ENCODE results near the gene TMUB1. TPM values are rescaled to one million over a fixed set of nuclear protein-coding genes. Genes with fewer than 3 reads are reported as not detected.

The TMUB1 gene
- total RNA-seq, 1 experiment from 2014 or later, result 45.4 TPM

DNA sequence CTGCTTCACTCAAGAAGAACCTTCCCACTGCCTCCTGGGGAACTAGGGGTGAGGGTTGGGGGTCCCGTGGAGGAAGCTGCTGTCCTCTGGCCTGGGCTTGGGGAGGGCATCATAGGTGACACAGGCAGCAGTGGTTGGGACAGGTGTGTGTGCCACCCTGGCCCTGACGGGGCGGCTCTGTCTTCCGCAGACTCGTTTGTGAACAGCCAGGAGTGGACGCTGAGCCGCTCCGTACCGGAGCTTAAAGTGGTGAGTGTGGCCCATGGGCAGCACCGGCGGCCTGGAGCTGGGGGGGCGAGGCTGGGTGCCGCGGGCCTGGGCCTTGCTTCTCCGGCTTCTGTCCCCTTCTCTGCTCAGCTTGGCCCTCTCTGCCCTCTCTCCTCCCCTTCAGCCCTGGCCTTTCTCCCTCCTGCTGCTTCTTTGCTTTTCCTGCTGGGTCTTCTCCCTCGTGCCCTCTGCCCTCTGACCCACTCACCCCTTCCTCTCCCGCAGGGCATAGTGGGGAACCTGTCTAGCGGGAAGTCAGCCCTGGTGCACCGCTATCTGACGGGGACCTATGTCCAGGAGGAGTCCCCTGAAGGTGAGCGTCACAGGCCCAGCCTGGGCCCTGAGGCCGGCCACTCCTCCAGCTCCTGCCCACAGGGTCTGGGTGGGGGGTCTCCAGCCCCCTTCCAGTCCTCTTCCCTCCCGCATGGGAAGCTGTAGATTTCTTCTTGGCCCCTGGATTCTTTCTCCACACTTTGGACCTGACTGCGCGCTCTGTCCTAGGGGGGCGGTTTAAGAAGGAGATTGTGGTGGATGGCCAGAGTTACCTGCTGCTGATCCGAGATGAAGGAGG is 33.5 kb upstream of the TMUB1 start:
- H3K79me1 ChIP-seq (ENCODE audit: insufficient read depth, low read depth, low read length, poor library complexity, severe bottlenecking), result peaks cover 3% of the 10 kb centered on the region
- no peak overlapping the region for H3K4ac ChIP-seq (ENCODE audit: low read depth, low read length)
- no peak overlapping the region for H2BK12ac ChIP-seq (ENCODE audit: insufficient read length, low read depth, low read length)
- H4K91ac ChIP-seq (ENCODE audit: insufficient read length, low read depth, low read length), result no peak overlapping the region
- H3T11ph ChIP-seq (ENCODE audit: low read length), result no peak overlapping the region
- no peak overlapping the region for H3K14ac ChIP-seq (ENCODE audit: insufficient read depth, low read length)
- H4K20me1 ChIP-seq (ENCODE audit: control insufficient read depth, insufficient read depth, insufficient read length), result peaks cover 4% of the 10 kb centered on the region
- no peaks in the 10 kb centered on the region for H3K27me3 ChIP-seq (ENCODE audit: insufficient read depth, low read length)
- no peak overlapping the region for H3K23ac ChIP-seq (ENCODE audit: insufficient read length, low read depth, low read length)
- H3K9me3 Mint-ChIP-seq, result no peaks in the 10 kb centered on the region
- H3K27ac Mint-ChIP-seq, result 0 out of 7 replicates have a peak overlapping the region, but pooled peaks of 1 of the 3 experiments have one; percentile 11
- peaks cover 19 to 21% of the 10 kb centered on the region in 2 experiments for H3K4me1 Mint-ChIP-seq
- no peak overlapping the region for H2BK5ac ChIP-seq (ENCODE audit: insufficient read length, low read length)
- H3K9me3 ChIP-seq (ENCODE audit: control insufficient read depth, low read depth, low read length), result no peaks in the 10 kb centered on the region
- no peak overlapping the region for H2BK120ac ChIP-seq (ENCODE audit: low read depth, low read length, poor library complexity, severe bottlenecking)
- peaks cover 24 to 39% (median 32%) of the 10 kb centered on the region in 3 experiments for H3K36me3 Mint-ChIP-seq (ENCODE audit: insufficient read depth in 1 of 3, low read depth in 3 of 3)
- H3K27ac ChIP-seq (ENCODE audit: insufficient read length, low read depth, low read length), result no peak overlapping the region
- no peak overlapping the region for H3K4me2 ChIP-seq (ENCODE audit: insufficient read depth, insufficient read length, low read length)
- no peak overlapping the region for H2AK5ac ChIP-seq (ENCODE audit: insufficient read length, low read length)
- no peak overlapping the region for H2BK15ac ChIP-seq (ENCODE audit: low read depth, low read length)
- H3K27me3 Mint-ChIP-seq (ENCODE audit: low read depth), result peaks cover 6% of the 10 kb centered on the region
- H2BK20ac ChIP-seq (ENCODE audit: low read depth, low read length, poor library complexity, severe bottlenecking), result no peak overlapping the region
- no peaks in the 10 kb centered on the region for H3K23me2 ChIP-seq (ENCODE audit: insufficient read length, low read depth, low read length, poor library complexity, severe bottlenecking)
- H3K4me3 Mint-ChIP-seq, result no peak overlapping the region; a peak in 1 of 5 replicates
- no peak overlapping the region for H3K9ac ChIP-seq (ENCODE audit: extremely low read depth, insufficient read length, low read length)
- no peak overlapping the region for H4K8ac ChIP-seq (replicated peaks; ENCODE audit: insufficient read length, low read depth, low read length)
- H3K18ac ChIP-seq (ENCODE audit: insufficient read length, low read depth, low read length), result no peak overlapping the region
- DNase-seq, result no peak
- TF ChIP-seq, protein P1, sequence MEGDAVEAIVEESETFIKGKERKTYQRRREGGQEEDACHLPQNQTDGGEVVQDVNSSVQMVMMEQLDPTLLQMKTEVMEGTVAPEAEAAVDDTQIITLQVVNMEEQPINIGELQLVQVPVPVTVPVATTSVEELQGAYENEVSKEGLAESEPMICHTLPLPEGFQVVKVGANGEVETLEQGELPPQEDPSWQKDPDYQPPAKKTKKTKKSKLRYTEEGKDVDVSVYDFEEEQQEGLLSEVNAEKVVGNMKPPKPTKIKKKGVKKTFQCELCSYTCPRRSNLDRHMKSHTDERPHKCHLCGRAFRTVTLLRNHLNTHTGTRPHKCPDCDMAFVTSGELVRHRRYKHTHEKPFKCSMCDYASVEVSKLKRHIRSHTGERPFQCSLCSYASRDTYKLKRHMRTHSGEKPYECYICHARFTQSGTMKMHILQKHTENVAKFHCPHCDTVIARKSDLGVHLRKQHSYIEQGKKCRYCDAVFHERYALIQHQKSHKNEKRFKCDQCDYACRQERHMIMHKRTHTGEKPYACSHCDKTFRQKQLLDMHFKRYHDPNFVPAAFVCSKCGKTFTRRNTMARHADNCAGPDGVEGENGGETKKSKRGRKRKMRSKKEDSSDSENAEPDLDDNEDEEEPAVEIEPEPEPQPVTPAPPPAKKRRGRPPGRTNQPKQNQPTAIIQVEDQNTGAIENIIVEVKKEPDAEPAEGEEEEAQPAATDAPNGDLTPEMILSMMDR (conservative IDR thresholded peaks at IDR 0.05), result no peak
- peaks cover 7% of the 10 kb centered on the region; the same call in 1 of the 2 replicates for H3K4me1 ChIP-seq (ENCODE audit: insufficient read depth, low read length)
- no peak overlapping the region for H4K5ac ChIP-seq (ENCODE audit: insufficient read length, low read depth, low read length)
- WGBS (ENCODE audit: extremely low coverage, insufficient read length, low lambda C conversion rate), result no CpG with 5 or more reads among the region's 27 CpGs
- H3K56ac ChIP-seq (ENCODE audit: insufficient read length, low read depth, low read length), result no peak overlapping the region
- peaks cover 3% of the 10 kb centered on the region; the same call in 1 of the 2 replicates for H3K79me2 ChIP-seq (ENCODE audit: insufficient read depth, low read length)
- no peak overlapping the region for H2AFZ ChIP-seq (ENCODE audit: low read length)

Data from H9 (cell line).